Vagina (tissue), 2 donors: ENCODE results near the gene GPR161. TPM values are rescaled to one million over a fixed set of nuclear protein-coding genes. Genes with fewer than 3 reads are reported as not detected.

Source experiments
- DNase-seq, 2 donors: peaks; one replicate each; pipeline ENCODE4 v3.0.0-alpha.2; 2017; ENCODE audit errors: extremely low spot score in 2 of 2
- H3K27ac ChIP-seq: fragments of 200-600 bp; sonication (generic); one replicate; pipeline ENCODE4 v1.5.1; 2019
- H3K27me3 ChIP-seq: fragments of 200-600 bp; sonication (generic); one replicate; pipeline ENCODE4 v1.5.1; 2019
- H3K36me3 ChIP-seq, 2 donors: fragments of 200-600 bp; sonication (generic); one replicate each; pipeline ENCODE4 v1.5.1; 2017 to 2019
- H3K4me1 ChIP-seq: fragments of 200-600 bp; sonication (generic); one replicate; pipeline ENCODE4 v1.5.1; 2019
- H3K4me3 ChIP-seq, 2 donors: fragments of 200-600 bp; sonication (generic); 1 replicate in 1 of 2; 2 replicates in 1 of 2; pipeline ENCODE4 v1.5.1; 2016 to 2019
- H3K9me3 ChIP-seq: fragments of 200-600 bp; sonication (generic); one replicate; pipeline ENCODE4 v1.5.1; 2019
- CTCF ChIP-seq, 3 experiments: fragments of 450-650 bp in 2 of 3; fragments of 200-600 bp in 1 of 3; sonication (generic) in 1 of 3; IDR thresholded peaks; one replicate each; pipeline ENCODE4 v1.5.1; 2017 to 2019; ENCODE audit warnings: antibody characterized with exemption in 3 of 3, mild to moderate bottlenecking in 2 of 3, moderate library complexity in 2 of 3
- POLR2A ChIP-seq, 2 donors: fragments of 450-650 bp; IDR thresholded peaks; one replicate each; pipeline ENCODE4 v1.6.1; 2017; ENCODE audit warnings: antibody characterized with exemption in 2 of 2, mild to moderate bottlenecking in 2 of 2, moderate library complexity in 2 of 2
- POLR2AphosphoS5 ChIP-seq, 2 donors: sonication (generic); formaldehyde crosslinking; IDR thresholded peaks; one replicate each; pipeline ENCODE4 v1.9.0; 2017; ENCODE audit warnings: antibody characterized with exemption in 2 of 2, mild to moderate bottlenecking in 2 of 2, low read depth in 1 of 2; ENCODE audit not compliant: insufficient read depth in 1 of 2
- intact Hi-C: fragments of 100-400 bp; cut with DNase I; formaldehyde crosslinking; loops from one replicate; pipeline ENCODE4 v1.15.1; 2023
- total RNA-seq: library from RNA; depleted of rRNA; stranded (reverse); fragments of >200 nt; gene quantifications from one replicate; pipeline ENCODE4 v1.2.3, GENCODE V29; 2016

GPR161 gene
- total RNA-seq, 1 donor from 2014 or later: 15.7 TPM

- no peak for DNase-seq
- no peaks in the 10 kb centered on the region for H3K27me3 ChIP-seq
- H3K4me3 ChIP-seq: no peak overlapping the region
- H3K4me1 ChIP-seq: no peaks in the 10 kb centered on the region
- no peaks in the 10 kb centered on the region for H3K9me3 ChIP-seq
- H3K36me3 ChIP-seq: peaks cover 0 to 4% of the 10 kb centered on the region in 2 donors
- H3K27ac ChIP-seq: no peak overlapping the region
- TF ChIP-seq POLR2AphosphoS5 (IDR thresholded peaks at IDR 0.05; ENCODE audit: insufficient read depth in 1 of 2, low read depth in 1 of 2): no peak
- TF ChIP-seq POLR2A (IDR thresholded peaks at IDR 0.05): no peak
- no peak for TF ChIP-seq CTCF (IDR thresholded peaks at IDR 0.05)
- intact Hi-C loops: no loop called here
Observed at GRCh38 chr1:168031627-168032026, 105.1 kb downstream of the GPR161 start.

- no peaks in the 10 kb centered on the region for H3K4me1 ChIP-seq
- DNase-seq: no peak
- no peak overlapping the region for H3K27ac ChIP-seq
- H3K36me3 ChIP-seq: peaks cover 0 to 6% of the 10 kb centered on the region in 2 donors
- H3K27me3 ChIP-seq: no peaks in the 10 kb centered on the region
- H3K4me3 ChIP-seq: no peak overlapping the region
- TF ChIP-seq POLR2A (IDR thresholded peaks at IDR 0.05) (no peak), POLR2AphosphoS5 (IDR thresholded peaks at IDR 0.05; ENCODE audit: insufficient read depth in 1 of 2, low read depth in 1 of 2) (no peak), CTCF (IDR thresholded peaks at IDR 0.05) (no peak)
- H3K9me3 ChIP-seq: no peaks in the 10 kb centered on the region
- intact Hi-C loops: no loop called here
Observed at GRCh38 chr1:168031198-168031597, 105.5 kb downstream of the GPR161 start.

Other genes with a start within 250 kb of the GPR161 start
- gene ADCY10, start 222.8 kb downstream of the GPR161 start, total RNA-seq: not detected
- 80.5 TPM for gene DCAF6, start 200.2 kb downstream of the GPR161 start, total RNA-seq
- 17.7 TPM for gene MPC2, start 199.9 kb downstream of the GPR161 start, total RNA-seq
- gene TIPRL, start 42.0 kb upstream of the GPR161 start, total RNA-seq: 20.4 TPM
- gene SFT2D2, start 89.1 kb upstream of the GPR161 start, total RNA-seq: 35.1 TPM
- 3.9 TPM for gene TBX19, start 143.9 kb upstream of the GPR161 start, total RNA-seq